Gastroesophageal sphincter (tissue), 3 donors: Measurements from ENCODE around the gene PEX26.

ENCODE experiments used
- EP300 ChIP-seq: sonication (generic); formaldehyde crosslinking; IDR thresholded peaks from one replicate; pipeline ENCODE4 v1.6.1; 2017; ENCODE audit warnings: antibody characterized with exemption, mild to moderate bottlenecking
- POLR2A ChIP-seq, 2 donors: fragments of 450-650 bp; IDR thresholded peaks; one replicate each; pipeline ENCODE4 v1.6.1; 2017; ENCODE audit warnings: antibody characterized with exemption in 2 of 2, mild to moderate bottlenecking in 2 of 2, moderate library complexity in 1 of 2
- POLR2AphosphoS5 ChIP-seq: sonication (generic); formaldehyde crosslinking; IDR thresholded peaks from one replicate; pipeline ENCODE4 v1.6.1; 2017; ENCODE audit warnings: antibody characterized with exemption
- TF ChIP-seq, protein P1 (sequence below), 4 experiments: fragments of 200-600 bp in 2 of 4; fragments of 450-650 bp in 2 of 4; sonication (generic) in 1 of 4; IDR thresholded peaks; one replicate each; pipeline ENCODE4 v1.5.1; 2017 to 2019; ENCODE audit warnings: antibody characterized with exemption in 4 of 4, mild to moderate bottlenecking in 2 of 4, moderate library complexity in 2 of 4

DNA sequence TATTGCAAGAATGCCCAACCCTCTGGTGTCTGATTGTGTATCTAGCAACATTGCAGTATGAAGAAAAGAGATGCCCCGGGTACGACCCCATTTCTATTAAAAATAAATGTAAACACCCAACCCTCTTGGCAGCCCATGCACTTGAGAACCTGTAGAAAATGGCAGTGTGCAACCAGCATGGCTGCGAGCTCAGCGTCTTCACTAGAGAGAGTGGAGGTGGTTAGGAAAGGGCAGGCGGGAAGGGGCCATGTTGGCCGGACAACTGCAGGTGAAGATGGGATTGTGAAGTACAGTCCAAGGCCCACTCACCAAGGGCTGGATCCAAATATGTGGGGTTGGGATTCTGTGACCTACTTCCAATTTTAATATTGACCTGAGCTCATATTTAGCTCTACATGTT is 15.9 kb downstream of the PEX26 start:
- TF ChIP-seq, protein P1, sequence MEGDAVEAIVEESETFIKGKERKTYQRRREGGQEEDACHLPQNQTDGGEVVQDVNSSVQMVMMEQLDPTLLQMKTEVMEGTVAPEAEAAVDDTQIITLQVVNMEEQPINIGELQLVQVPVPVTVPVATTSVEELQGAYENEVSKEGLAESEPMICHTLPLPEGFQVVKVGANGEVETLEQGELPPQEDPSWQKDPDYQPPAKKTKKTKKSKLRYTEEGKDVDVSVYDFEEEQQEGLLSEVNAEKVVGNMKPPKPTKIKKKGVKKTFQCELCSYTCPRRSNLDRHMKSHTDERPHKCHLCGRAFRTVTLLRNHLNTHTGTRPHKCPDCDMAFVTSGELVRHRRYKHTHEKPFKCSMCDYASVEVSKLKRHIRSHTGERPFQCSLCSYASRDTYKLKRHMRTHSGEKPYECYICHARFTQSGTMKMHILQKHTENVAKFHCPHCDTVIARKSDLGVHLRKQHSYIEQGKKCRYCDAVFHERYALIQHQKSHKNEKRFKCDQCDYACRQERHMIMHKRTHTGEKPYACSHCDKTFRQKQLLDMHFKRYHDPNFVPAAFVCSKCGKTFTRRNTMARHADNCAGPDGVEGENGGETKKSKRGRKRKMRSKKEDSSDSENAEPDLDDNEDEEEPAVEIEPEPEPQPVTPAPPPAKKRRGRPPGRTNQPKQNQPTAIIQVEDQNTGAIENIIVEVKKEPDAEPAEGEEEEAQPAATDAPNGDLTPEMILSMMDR (IDR thresholded peaks at IDR 0.05), result no peak
- TF ChIP-seq EP300, result no peak
- no peak for TF ChIP-seq POLR2A (IDR thresholded peaks at IDR 0.05)
- TF ChIP-seq POLR2AphosphoS5, result no peak
